Transverse colon (tissue), 4 donors: ENCODE data around the gene NKAIN2.

Experiments
- EP300 ChIP-seq: sonication (generic); formaldehyde crosslinking; IDR thresholded peaks from one replicate; pipeline ENCODE4 v1.6.1; 2017; ENCODE audit warnings: antibody characterized with exemption, low read depth
- POLR2A ChIP-seq: fragments of 450-650 bp; IDR thresholded peaks from one replicate; pipeline ENCODE4 v1.6.1; 2016; ENCODE audit warnings: antibody characterized with exemption, mild to moderate bottlenecking, moderate library complexity
- POLR2AphosphoS5 ChIP-seq, 3 donors: sonication (generic); formaldehyde crosslinking; IDR thresholded peaks; one replicate each; pipeline ENCODE4 v1.6.1; 2016; ENCODE audit warnings: antibody characterized with exemption in 3 of 3
- TF ChIP-seq, protein P1 (sequence below), 5 experiments: fragments of 200-600 bp in 3 of 5; fragments of 450-650 bp in 2 of 5; sonication (generic) in 3 of 5; IDR thresholded peaks; 1 replicate in 2 of 5; 2 replicates in 3 of 5; pipeline ENCODE4 v1.5.1; 2016 to 2017; ENCODE audit warnings: antibody characterized with exemption in 5 of 5, inconsistent platforms in 3 of 5, mild to moderate bottlenecking in 2 of 5, moderate library complexity in 1 of 5

GRCh38 chr6:123805921-123806320 is 2.3 kb downstream of the NKAIN2 start:
- TF ChIP-seq, protein P1, sequence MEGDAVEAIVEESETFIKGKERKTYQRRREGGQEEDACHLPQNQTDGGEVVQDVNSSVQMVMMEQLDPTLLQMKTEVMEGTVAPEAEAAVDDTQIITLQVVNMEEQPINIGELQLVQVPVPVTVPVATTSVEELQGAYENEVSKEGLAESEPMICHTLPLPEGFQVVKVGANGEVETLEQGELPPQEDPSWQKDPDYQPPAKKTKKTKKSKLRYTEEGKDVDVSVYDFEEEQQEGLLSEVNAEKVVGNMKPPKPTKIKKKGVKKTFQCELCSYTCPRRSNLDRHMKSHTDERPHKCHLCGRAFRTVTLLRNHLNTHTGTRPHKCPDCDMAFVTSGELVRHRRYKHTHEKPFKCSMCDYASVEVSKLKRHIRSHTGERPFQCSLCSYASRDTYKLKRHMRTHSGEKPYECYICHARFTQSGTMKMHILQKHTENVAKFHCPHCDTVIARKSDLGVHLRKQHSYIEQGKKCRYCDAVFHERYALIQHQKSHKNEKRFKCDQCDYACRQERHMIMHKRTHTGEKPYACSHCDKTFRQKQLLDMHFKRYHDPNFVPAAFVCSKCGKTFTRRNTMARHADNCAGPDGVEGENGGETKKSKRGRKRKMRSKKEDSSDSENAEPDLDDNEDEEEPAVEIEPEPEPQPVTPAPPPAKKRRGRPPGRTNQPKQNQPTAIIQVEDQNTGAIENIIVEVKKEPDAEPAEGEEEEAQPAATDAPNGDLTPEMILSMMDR (IDR thresholded peaks at IDR 0.05), result no peak
- no peak for TF ChIP-seq POLR2A
- TF ChIP-seq POLR2AphosphoS5 (IDR thresholded peaks at IDR 0.05), result no peak
- TF ChIP-seq EP300, result no peak
